GM18867 (cell line): ENCODE results near the gene METTL9.
A peak's percentile ranks its signal among the peaks of the same experiment; 100 is the strongest.
"Not testable (repeated sequence)": the region's sequence is repeated elsewhere in the genome, so short reads cannot be mapped to it uniquely, and the experiment has no call there.

ENCODE experiments used
- ATAC-seq: cut with Tn5 transposase; IDR thresholded peaks from one replicate; pipeline ENCODE4 v1.9.1; 2021; ENCODE audit warnings: mild to moderate bottlenecking, moderate library complexity; ENCODE audit not compliant: unreplicated experiment

METTL9 gene

GRCh38 chr16:21573506-21573905 lies 25.9 kb upstream of the METTL9 start:
- not testable (repeated sequence) for ATAC-seq

- ATAC-seq: no peak
Measured at GRCh38 chr16:21574372-21574771, 25.0 kb upstream of the METTL9 start.

DNA sequence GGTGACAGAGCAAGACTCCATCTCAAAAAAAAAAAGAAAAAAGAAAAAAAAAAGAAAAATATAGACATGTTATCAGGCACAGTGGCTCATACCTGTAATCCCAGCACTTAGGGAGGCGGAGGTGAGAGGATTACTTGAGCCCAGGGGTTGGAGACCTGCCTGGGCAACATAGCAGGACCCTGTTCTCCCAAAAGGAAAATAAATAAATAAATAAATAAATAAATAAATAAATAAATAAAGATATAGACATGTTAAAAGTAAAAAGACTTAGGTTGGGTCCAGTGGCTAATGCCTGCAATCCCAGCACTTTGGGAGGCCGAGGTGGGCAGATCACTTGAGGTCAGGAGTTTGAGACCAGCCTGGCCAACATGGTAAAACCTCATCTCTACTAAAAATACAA lies 23.1 kb upstream of the METTL9 start:
- not testable (repeated sequence) for ATAC-seq

DNA sequence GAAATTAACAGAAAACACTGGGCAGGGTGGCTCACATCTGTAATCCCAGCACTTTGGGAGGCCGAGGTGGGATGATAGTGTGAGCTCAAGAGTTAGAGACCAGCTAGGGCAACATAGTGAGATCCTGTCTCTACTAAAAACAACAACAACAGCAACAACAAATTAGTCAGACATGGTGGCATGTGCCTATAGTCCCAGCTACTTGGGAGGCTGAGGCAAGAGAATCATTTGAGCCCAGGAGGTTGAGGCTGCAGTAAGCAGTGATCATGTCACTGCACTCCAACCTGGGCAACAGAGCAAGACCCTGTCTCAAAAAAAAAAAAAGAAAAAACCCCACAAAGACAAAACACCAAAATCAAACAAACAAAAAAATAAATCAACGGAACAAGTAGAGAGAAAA lies 21.9 kb upstream of the METTL9 start:
- not testable (repeated sequence) for ATAC-seq

GRCh38 chr16:21578311-21578710 lies 21.1 kb upstream of the METTL9 start:
- ATAC-seq: not testable (repeated sequence)

DNA sequence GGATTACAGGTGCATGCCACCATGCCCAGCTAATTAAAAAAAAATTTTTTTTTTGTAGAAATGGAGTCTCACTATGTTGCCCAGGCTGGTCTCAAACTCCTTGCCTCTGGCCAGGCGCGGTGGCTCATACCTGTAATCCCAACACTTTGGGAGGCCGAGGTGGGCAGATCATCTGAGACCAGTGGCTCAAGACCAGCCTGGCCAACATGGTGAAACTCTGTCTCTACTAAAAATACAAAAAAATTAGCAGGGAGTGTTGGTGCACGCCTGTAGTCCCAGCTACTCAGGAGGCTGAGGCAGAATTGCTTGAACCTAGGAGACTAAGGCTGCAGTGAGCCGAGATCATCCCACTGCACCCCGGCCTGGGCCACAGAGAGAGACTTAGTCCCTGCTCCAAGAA lies 19.2 kb upstream of the METTL9 start:
- ATAC-seq: not testable (repeated sequence)

- ATAC-seq: no peak
Measured at GRCh38 chr16:21580807-21581206, 18.6 kb upstream of the METTL9 start.

- no peak for ATAC-seq
Measured at GRCh38 chr16:21584817-21585216, 14.6 kb upstream of the METTL9 start.

- ATAC-seq: not testable (repeated sequence)
Measured at GRCh38 chr16:21588593-21588992, 10.8 kb upstream of the METTL9 start.

- ATAC-seq: no peak
Measured at GRCh38 chr16:21589551-21589950, 9.8 kb upstream of the METTL9 start.

GRCh38 chr16:21590287-21590686 lies 9.1 kb upstream of the METTL9 start:
- no peak for ATAC-seq

DNA sequence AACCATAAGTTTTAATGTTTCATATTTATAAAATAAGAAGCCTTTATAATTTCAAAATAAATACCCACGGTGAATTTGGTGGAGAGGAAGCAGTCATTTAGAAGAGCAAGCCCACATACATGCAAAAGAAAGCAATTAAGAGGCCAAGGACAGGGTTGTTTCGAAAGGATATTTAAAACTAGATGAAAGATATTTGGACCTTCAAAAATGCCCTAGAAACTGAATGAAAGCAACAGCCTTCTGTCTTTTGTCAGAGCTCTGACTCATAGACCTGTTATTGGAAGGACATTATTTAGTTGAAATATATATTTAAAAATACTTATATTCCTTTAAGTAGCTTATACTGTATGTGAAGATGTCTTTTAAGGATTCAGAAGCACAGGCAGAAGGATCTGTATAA lies 8.6 kb upstream of the METTL9 start:
- no peak for ATAC-seq

DNA sequence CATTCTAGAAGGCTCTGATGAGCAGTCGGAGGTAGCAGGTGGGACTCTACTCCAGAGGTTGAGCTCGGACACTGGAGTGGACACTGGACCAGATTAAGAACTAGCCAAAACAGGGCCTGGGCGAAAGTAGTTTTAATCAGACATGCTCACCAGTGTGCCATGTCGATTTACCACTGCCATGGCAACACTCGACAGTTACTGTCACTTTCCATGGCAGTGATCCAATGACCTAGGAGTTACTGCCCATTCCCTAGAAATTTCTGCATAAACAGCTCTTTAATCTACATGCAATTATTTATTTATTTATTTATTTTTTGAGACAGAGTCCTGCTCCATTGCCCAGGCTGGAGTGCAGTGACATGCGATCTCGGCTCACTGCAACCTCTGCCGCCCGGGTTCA lies 7.2 kb upstream of the METTL9 start:
- no peak for ATAC-seq

DNA sequence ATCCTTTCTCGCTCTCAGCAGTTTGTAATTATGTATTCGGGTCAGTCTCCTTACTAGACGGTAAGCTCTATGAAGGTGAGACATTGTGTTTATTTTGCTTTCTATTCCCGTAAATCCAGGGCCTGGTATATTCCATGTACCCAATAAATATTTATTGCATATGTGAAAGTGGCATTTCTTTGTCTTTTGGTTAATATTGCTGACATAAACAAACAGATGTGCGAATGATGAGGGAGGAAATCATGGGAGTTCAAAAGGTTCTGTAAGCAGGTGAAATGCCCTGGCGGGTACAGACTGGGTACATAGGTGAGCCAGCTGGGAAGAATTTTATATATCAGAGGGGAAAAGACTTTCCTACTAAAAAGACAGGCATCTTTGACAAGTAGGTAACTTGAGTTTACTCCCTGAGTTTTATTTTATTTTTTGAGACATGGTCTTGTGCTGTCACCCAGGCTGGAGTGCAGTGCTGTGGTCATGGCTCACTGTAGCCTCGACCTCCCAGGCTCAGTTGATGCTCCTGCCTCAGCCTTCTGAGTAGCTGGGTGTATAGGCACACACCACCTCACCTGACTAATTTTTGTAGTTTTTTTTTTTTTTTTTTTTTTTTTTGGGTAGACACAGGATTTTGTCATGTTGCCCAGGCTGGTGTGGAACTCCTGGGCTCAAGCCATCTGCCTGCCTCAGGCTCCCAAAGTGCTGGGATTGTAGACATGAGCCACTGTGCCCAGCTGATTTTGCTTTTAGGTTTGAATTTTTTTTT lies 5.7 kb upstream of the METTL9 start:
- ATAC-seq: no peak

- ATAC-seq: no peak
Measured at GRCh38 chr16:21597561-21598030, 1.8 kb upstream of the METTL9 start.

- ATAC-seq: no peak
Measured at GRCh38 chr16:21598206-21598605, 1.2 kb upstream of the METTL9 start.

- no peak for ATAC-seq
Measured at GRCh38 chr16:21598701-21599121, 666 bp upstream of the METTL9 start.

DNA sequence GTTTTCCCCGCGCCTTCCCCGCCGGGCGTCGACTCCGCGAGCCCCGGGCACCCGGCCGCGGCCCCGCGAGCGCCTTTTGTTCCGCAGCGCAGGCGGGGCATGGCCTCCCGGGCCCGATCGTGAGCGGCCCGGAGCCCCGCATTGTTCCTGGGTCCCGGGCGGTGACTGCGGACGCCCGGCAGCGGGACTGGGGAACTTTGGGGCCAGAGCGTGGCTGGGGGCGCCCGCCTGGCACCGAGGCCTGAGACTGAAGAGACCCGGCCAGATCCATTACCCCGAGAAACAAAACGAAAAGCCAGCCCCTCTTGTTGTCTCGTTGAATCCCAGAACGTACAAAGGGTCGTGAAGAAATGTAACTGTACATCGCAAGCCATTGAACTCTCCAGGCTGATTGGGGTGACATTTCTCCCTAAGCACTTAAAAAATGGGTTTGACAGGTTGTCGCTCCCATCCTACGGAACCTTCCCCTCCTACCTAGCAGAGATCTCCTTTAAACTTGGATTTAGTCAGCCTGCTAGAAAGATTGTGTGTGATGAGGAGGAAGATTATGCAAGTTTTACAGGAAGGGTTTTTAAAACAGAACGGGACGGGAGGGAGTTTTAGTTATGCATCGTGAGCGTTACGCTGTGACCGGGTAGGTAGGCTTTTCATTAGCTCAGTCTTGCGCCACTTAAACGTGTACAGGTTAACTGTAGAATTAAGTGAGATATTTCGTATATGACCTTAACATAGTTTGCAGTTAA lies 825 bp downstream of the METTL9 start:
- peak; percentile 30 for ATAC-seq

DNA sequence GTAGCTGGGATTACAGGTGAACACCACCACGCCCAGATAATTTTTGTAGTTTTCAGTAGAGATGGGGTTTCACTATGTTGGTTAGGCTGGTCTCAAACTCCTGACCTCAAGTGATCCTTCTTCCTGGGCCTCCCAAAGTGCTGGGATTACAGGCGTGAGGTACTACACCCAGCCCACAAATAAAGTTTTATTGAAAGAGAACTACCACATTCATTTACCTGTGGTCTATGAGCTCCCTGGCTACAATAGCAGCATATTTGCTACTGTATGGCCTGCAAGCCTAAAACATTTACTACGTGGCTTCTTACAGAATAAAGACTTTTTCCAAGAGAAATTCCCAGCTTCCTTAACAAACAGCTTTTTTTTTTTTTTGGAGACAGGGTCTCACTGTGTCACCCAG lies 3.4 kb downstream of the METTL9 start:
- no peak for ATAC-seq

- ATAC-seq: no peak
Measured at GRCh38 chr16:21603928-21604327, 4.6 kb downstream of the METTL9 start.

- ATAC-seq: not testable (repeated sequence)
Measured at GRCh38 chr16:21605848-21606247, 6.5 kb downstream of the METTL9 start.

- ATAC-seq: no peak
Measured at GRCh38 chr16:21608639-21609328, 9.4 kb downstream of the METTL9 start.
